ENCODE results near the gene FBN1. TPM values are rescaled to one million over a fixed set of nuclear protein-coding genes. Genes with fewer than 3 reads are reported as not detected.

FBN1 gene
- total RNA-seq, 1 donor from 2014 or later, result 1,183 TPM

- Mint-ChIP-seq H3K27ac (ENCODE audit: unreplicated experiment) (peak overlapping the region; percentile 92), H3K27me3 (ENCODE audit: low read depth) (no peaks in the 10 kb centered on the region), H3K36me3 (ENCODE audit: low read depth) (peaks cover 75% of the 10 kb centered on the region), H3K9me3 (ENCODE audit: low read depth) (no peaks in the 10 kb centered on the region), H3K4me3 (ENCODE audit: unreplicated experiment) (no peak overlapping the region), H3K4me1 (ENCODE audit: low read depth) (peaks cover 77% of the 10 kb centered on the region)
- DNase-seq (ENCODE audit: low spot score), result no peak
- TF ChIP-seq, protein P1, sequence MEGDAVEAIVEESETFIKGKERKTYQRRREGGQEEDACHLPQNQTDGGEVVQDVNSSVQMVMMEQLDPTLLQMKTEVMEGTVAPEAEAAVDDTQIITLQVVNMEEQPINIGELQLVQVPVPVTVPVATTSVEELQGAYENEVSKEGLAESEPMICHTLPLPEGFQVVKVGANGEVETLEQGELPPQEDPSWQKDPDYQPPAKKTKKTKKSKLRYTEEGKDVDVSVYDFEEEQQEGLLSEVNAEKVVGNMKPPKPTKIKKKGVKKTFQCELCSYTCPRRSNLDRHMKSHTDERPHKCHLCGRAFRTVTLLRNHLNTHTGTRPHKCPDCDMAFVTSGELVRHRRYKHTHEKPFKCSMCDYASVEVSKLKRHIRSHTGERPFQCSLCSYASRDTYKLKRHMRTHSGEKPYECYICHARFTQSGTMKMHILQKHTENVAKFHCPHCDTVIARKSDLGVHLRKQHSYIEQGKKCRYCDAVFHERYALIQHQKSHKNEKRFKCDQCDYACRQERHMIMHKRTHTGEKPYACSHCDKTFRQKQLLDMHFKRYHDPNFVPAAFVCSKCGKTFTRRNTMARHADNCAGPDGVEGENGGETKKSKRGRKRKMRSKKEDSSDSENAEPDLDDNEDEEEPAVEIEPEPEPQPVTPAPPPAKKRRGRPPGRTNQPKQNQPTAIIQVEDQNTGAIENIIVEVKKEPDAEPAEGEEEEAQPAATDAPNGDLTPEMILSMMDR (IDR thresholded peaks at IDR 0.05), result no peak
Observed at GRCh38 chr15:48423896-48424475, 221.5 kb downstream of the FBN1 start.

- no peak overlapping the region for H3K4me3 Mint-ChIP-seq (ENCODE audit: unreplicated experiment)
- peaks cover 77% of the 10 kb centered on the region for H3K4me1 Mint-ChIP-seq (ENCODE audit: low read depth)
- H3K36me3 Mint-ChIP-seq (ENCODE audit: low read depth), result peaks cover 76% of the 10 kb centered on the region
- H3K9me3 Mint-ChIP-seq (ENCODE audit: low read depth), result no peaks in the 10 kb centered on the region
- DNase-seq (ENCODE audit: low spot score), result no peak
- H3K27me3 Mint-ChIP-seq (ENCODE audit: low read depth), result no peaks in the 10 kb centered on the region
- TF ChIP-seq, protein P1 (IDR thresholded peaks at IDR 0.05), result no peak
- H3K27ac Mint-ChIP-seq (ENCODE audit: unreplicated experiment), result peak overlapping the region; percentile 85
Observed at GRCh38 chr15:48423342-48423741, 222.2 kb downstream of the FBN1 start.

GRCh38 chr15:48422401-48422800 lies 223.1 kb downstream of the FBN1 start:
- Mint-ChIP-seq H3K27ac (ENCODE audit: unreplicated experiment) (peak overlapping the region; percentile 57), H3K4me3 (ENCODE audit: unreplicated experiment) (no peak overlapping the region), H3K27me3 (ENCODE audit: low read depth) (no peaks in the 10 kb centered on the region), H3K36me3 (ENCODE audit: low read depth) (peaks cover 75% of the 10 kb centered on the region), H3K9me3 (ENCODE audit: low read depth) (no peaks in the 10 kb centered on the region), H3K4me1 (ENCODE audit: low read depth) (peaks cover 77% of the 10 kb centered on the region)
- TF ChIP-seq, protein P1 (IDR thresholded peaks at IDR 0.05), result no peak
- DNase-seq (ENCODE audit: low spot score), result no peak

DNA sequence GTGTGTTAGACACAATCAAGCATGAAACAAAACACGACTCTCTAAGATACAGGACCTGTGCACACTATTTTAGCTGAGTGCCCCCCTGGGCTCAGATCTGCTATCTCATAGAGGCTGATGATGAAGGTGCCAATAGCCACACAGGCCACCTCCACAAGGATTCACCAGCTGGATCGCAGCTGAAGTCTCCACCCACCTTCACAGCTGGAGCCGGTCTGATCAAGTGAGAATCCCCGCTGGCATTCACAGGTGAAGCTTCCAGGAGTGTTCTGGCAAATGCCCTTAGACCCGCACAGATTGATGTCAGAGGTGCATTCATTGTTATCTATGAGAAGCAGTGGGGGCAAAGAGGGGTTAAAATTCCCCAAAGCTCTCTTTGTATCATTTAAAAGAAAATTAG lies 224.1 kb downstream of the FBN1 start:
- Mint-ChIP-seq H3K36me3 (ENCODE audit: low read depth) (peaks cover 69% of the 10 kb centered on the region), H3K4me3 (ENCODE audit: unreplicated experiment) (no peak overlapping the region), H3K9me3 (ENCODE audit: low read depth) (no peaks in the 10 kb centered on the region), H3K27ac (ENCODE audit: unreplicated experiment) (peak overlapping the region; percentile 79), H3K27me3 (ENCODE audit: low read depth) (no peaks in the 10 kb centered on the region), H3K4me1 (ENCODE audit: low read depth) (peaks cover 80% of the 10 kb centered on the region)
- TF ChIP-seq, protein P1 (IDR thresholded peaks at IDR 0.05), result no peak
- no peak for DNase-seq (ENCODE audit: low spot score)

GRCh38 chr15:48419896-48420295 lies 225.6 kb downstream of the FBN1 start:
- H3K4me1 Mint-ChIP-seq (ENCODE audit: low read depth), result peaks cover 89% of the 10 kb centered on the region
- no peaks in the 10 kb centered on the region for H3K27me3 Mint-ChIP-seq (ENCODE audit: low read depth)
- no peak overlapping the region for H3K4me3 Mint-ChIP-seq (ENCODE audit: unreplicated experiment)
- peak overlapping the region; percentile 66 for H3K27ac Mint-ChIP-seq (ENCODE audit: unreplicated experiment)
- TF ChIP-seq, protein P1 (IDR thresholded peaks at IDR 0.05), result no peak
- peaks cover 72% of the 10 kb centered on the region for H3K36me3 Mint-ChIP-seq (ENCODE audit: low read depth)
- no peaks in the 10 kb centered on the region for H3K9me3 Mint-ChIP-seq (ENCODE audit: low read depth)
- DNase-seq (ENCODE audit: low spot score), result no peak

Data from chondrocyte (in vitro differentiated cells).